Ectodermal cell (in vitro differentiated cells): ENCODE results near the gene PTPRB.

Experiments used
- H3K27ac ChIP-seq: 2 replicates; pipeline ENCODE4 v1.7.0; 2013; ENCODE audit warnings: mild to moderate bottlenecking, low read depth, low read length; ENCODE audit not compliant: insufficient read depth, poor library complexity, severe bottlenecking
- H3K27me3 ChIP-seq: 2 replicates; pipeline ENCODE4 v1.7.0; 2013; ENCODE audit warnings: mild to moderate bottlenecking, low read length; ENCODE audit not compliant: insufficient read depth, control insufficient read depth, poor library complexity, severe bottlenecking
- H3K36me3 ChIP-seq: one replicate; pipeline ENCODE4 v1.7.0; 2013; ENCODE audit warnings: low read length; ENCODE audit not compliant: control insufficient read depth, insufficient read depth
- H3K4me1 ChIP-seq: one replicate; pipeline ENCODE4 v1.7.0; 2013; ENCODE audit warnings: low read length; ENCODE audit not compliant: control insufficient read depth, insufficient read depth
- H3K4me3 ChIP-seq: 2 replicates; pipeline ENCODE4 v1.7.0; 2013; ENCODE audit warnings: low read depth, low read length, control low read depth; ENCODE audit not compliant: insufficient read depth
- H3K9me3 ChIP-seq: 2 replicates; pipeline ENCODE4 v1.7.0; 2013; ENCODE audit warnings: mild to moderate bottlenecking, low read length, moderate library complexity; ENCODE audit not compliant: control insufficient read depth
- WGBS, 2 experiments: methylation state at CpG; one replicate each; pipeline ENCODE4 v1.1.7; 2013; ENCODE audit warnings: missing lambda C conversion rate in 2 of 2; 5-methylcytosine and 5-hydroxymethylcytosine counted together

PTPRB gene

GRCh38 chr12:70661466-70662161, 24.4 kb upstream of the PTPRB start:
- 85 to 91% methylated on average over 8 of the region's 8 CpGs for WGBS, 2 experiments
- peaks cover 8% of the 10 kb centered on the region for H3K4me1 ChIP-seq
- H3K27me3 ChIP-seq: no peaks in the 10 kb centered on the region
- H3K27ac ChIP-seq: no peak overlapping the region
- no peak overlapping the region for H3K4me3 ChIP-seq
- no peaks in the 10 kb centered on the region for H3K9me3 ChIP-seq
- no peaks in the 10 kb centered on the region for H3K36me3 ChIP-seq

- Histone ChIP-seq H3K36me3 (no peaks in the 10 kb centered on the region), H3K27me3 (no peaks in the 10 kb centered on the region), H3K9me3 (no peaks in the 10 kb centered on the region), H3K4me3 (no peak overlapping the region), H3K4me1 (peaks cover 8% of the 10 kb centered on the region), H3K27ac (no peak overlapping the region)
- WGBS, 2 experiments: 97 to 99% methylated on average over 5 of the region's 5 CpGs
Measured at GRCh38 chr12:70660620-70661219, 23.5 kb upstream of the PTPRB start.

- Histone ChIP-seq H3K4me1 (peaks cover 8% of the 10 kb centered on the region), H3K36me3 (no peaks in the 10 kb centered on the region), H3K27ac (no peak overlapping the region), H3K9me3 (no peaks in the 10 kb centered on the region), H3K27me3 (no peaks in the 10 kb centered on the region), H3K4me3 (no peak overlapping the region)
- WGBS, 2 experiments: 75 to 92% methylated on average over 4 to 5 of the region's 5 CpGs
Measured at GRCh38 chr12:70660002-70660604, 22.9 kb upstream of the PTPRB start.

- Histone ChIP-seq H3K4me1 (peaks cover 1% of the 10 kb centered on the region), H3K4me3 (no peak overlapping the region), H3K9me3 (no peaks in the 10 kb centered on the region), H3K27me3 (no peaks in the 10 kb centered on the region), H3K27ac (no peak overlapping the region), H3K36me3 (no peaks in the 10 kb centered on the region)
- 93 to 95% methylated on average over 6 of the region's 6 CpGs for WGBS, 2 experiments
Measured at GRCh38 chr12:70659077-70659606, 21.9 kb upstream of the PTPRB start.

- H3K36me3 ChIP-seq: no peaks in the 10 kb centered on the region
- no peaks in the 10 kb centered on the region for H3K27me3 ChIP-seq
- H3K4me1 ChIP-seq: no peaks in the 10 kb centered on the region
- no peak overlapping the region for H3K4me3 ChIP-seq
- WGBS, 2 experiments: 87 to 90% methylated on average over 4 of the region's 4 CpGs
- H3K9me3 ChIP-seq: no peaks in the 10 kb centered on the region
- no peak overlapping the region for H3K27ac ChIP-seq
Measured at GRCh38 chr12:70657616-70658286, 20.5 kb upstream of the PTPRB start.

- no peak overlapping the region for H3K27ac ChIP-seq
- H3K4me3 ChIP-seq: no peak overlapping the region
- H3K4me1 ChIP-seq: no peaks in the 10 kb centered on the region
- no peaks in the 10 kb centered on the region for H3K9me3 ChIP-seq
- H3K27me3 ChIP-seq: no peaks in the 10 kb centered on the region
- 86 to 92% methylated on average over 1 of the region's 1 CpG for WGBS, 2 experiments
- H3K36me3 ChIP-seq: no peaks in the 10 kb centered on the region
Measured at GRCh38 chr12:70652451-70652850, 15.2 kb upstream of the PTPRB start.

GRCh38 chr12:70648831-70649230, 11.6 kb upstream of the PTPRB start:
- H3K4me1 ChIP-seq: no peaks in the 10 kb centered on the region
- 100% methylated on average over 1 of the region's 2 CpGs; no CpG with 5 or more reads in 1 of the 2 experiments for WGBS, 2 experiments
- no peaks in the 10 kb centered on the region for H3K36me3 ChIP-seq
- no peaks in the 10 kb centered on the region for H3K27me3 ChIP-seq
- H3K4me3 ChIP-seq: no peak overlapping the region
- no peaks in the 10 kb centered on the region for H3K9me3 ChIP-seq
- no peak overlapping the region for H3K27ac ChIP-seq

- H3K36me3 ChIP-seq: no peaks in the 10 kb centered on the region
- no peaks in the 10 kb centered on the region for H3K4me1 ChIP-seq
- no peaks in the 10 kb centered on the region for H3K9me3 ChIP-seq
- no peak overlapping the region for H3K4me3 ChIP-seq
- no peaks in the 10 kb centered on the region for H3K27me3 ChIP-seq
- no peak overlapping the region for H3K27ac ChIP-seq
- WGBS, 2 experiments: 95 to 96% methylated on average over 2 of the region's 2 CpGs
Measured at GRCh38 chr12:70648191-70648590, 11.0 kb upstream of the PTPRB start.

GRCh38 chr12:70646850-70647249, 9.6 kb upstream of the PTPRB start:
- Histone ChIP-seq H3K4me3 (no peak overlapping the region), H3K9me3 (no peaks in the 10 kb centered on the region), H3K36me3 (no peaks in the 10 kb centered on the region), H3K4me1 (no peaks in the 10 kb centered on the region), H3K27ac (no peak overlapping the region), H3K27me3 (no peaks in the 10 kb centered on the region)
- WGBS, 2 experiments: 80 to 93% methylated on average over 1 of the region's 1 CpG
